SHP77 treated with DMSO at 0.1 percent for 48 hours (cell line): ENCODE measurements around the gene TMUB2.
"Not testable (repeated sequence)": the region's sequence is repeated elsewhere in the genome, so short reads cannot be mapped to it uniquely, and the experiment has no call there.

ENCODE experiments used
- DNase-seq: peaks from one replicate; lab custom pipeline; 2025; lab: John Stamatoyannopoulos, UW

The TMUB2 gene

DNA sequence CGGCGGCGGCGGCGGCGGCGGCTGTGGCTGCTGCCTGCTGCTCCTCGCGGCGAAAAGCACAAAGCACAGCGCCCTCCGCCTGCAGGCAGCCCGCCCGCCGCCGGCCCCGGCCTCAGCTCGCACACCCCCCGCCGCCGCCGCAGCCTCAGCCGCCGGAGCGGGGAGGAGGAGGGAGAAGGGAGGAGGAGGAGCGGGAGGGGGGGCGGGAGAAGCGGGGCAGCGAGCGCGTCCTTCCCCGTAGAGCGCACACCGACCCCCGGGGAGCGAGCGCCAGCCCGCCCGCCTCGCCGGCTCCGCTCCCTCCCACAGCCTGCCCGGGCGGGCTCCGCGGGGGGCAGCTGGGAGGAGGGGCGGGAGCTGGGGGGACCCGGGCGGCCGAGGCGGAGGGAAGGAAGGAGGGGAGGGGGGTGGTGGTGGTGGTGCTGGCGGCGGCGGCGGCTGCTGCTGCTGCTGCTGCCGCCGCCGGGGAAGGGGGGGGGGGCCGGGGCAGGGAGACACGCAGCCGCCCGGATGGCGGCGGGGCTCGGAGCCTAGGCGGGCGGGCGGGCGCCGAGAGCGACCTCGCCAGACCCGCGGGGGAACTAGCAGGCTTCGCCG is 32.9 kb downstream of the TMUB2 start, which contains the start of gene UBTF:
Gene UBTF (minus strand): TSS at position 60 of the 597 bp plus-strand sequence. CDS start 1,446 bp downstream, outside the sequence.
- DNase-seq: no peak

GRCh38 chr17:44220213-44221083 is 33.7 kb downstream of the TMUB2 start:
- DNase-seq: no peak

DNA sequence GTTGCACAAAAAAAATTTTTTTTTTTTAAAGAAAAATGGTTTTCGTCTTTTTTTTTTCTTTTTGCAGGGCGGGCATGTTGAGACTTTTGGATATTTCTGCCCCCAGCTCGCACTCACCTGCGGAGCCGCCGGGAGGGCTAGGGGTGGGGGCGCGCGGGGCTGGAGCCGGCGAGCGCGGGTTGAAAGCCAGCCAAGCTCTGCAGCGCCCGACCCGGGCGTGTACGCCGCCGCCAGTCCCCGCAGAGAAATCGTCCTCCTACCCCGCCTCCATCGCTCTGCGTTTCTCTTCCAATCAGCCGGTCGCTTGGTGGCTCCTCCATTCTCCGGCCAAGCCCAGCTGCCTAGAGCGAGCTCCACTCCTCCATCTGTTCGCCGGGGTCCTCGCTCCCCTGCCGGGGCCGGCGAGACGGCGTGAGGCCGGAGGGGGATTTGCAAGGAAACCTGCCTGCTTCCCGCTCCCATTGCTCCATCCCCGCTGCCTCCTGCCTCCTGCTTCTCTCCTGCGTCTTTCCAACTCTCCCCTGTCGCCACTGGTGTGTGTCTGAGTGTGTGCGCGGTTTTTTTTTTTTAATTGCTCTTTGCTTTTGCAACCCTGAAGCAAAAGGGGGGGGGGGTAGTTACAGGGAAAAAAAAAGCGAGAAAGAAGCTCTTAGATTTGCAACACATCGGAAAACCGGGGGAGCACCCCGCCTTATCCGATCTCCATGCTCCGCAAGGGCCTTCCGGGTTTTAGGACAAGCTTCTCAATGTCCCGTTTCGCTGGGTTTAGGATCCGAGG is 34.5 kb downstream of the TMUB2 start:
- DNase-seq: peak; percentile 30

- DNase-seq: no peak
Measured at GRCh38 chr17:44221862-44222111, 35.0 kb downstream of the TMUB2 start.

DNA sequence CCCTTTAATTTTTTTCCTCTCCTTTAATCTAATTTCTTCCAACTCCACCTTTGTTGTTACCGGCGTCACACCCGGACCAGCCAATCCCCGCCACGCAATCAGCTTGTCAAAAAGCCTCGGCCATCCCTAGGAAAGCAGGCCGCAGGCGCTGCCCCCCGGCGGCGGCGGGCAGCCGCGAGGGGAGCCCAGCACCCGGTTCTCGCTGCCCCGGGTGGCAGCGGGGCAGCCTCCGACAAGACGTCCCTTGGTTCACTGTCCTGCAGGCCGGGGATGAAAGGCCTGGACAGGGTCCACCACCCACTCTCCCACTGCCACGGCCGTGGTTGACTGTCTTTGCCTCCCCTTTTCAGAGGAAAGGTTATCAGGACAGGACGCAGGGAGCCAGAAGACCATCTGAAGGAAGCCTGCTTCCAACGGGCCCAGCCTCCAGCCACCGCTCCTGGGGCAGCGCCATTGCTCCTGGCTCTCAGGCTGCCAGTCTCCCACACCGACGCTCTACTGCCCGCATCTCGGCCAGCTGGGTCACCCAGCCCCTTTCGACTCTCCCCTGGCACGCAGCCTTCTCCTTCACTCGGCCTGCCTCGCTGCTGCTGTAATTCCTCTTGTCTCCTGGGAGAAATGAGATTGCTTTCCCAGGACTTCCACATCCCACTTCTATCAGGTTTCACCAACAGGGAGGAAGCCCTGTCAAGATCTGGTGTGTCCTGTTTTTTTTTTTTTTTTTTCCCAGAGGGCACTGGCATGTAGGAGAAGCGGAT is 35.5 kb downstream of the TMUB2 start:
- DNase-seq: peak; percentile 51

DNA sequence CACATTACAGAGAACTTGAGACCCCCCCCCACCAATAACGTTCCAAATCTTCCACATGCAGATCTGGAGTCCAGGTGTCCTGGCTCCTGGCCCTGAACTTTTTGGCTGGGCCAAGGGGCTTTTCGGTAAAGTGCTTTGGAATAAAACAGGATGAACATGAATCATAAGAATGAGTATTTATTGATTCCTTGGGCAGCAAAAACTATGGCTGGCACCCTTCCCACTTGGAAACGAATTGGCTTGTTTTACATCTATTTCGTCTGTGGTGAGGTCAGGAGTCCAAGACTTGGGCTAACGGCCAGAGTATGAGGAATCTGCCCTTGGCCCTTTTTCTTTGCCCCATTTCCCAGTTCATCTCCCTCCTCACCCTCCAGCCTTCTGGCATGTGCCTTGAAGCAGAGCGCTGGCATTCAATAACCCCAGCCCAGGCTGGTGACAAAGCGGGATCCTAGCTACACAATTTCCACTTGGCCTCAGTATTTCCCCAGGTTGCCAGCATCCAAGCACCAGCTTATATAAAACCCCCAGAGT is 36.8 kb downstream of the TMUB2 start:
- no peak for DNase-seq

DNA sequence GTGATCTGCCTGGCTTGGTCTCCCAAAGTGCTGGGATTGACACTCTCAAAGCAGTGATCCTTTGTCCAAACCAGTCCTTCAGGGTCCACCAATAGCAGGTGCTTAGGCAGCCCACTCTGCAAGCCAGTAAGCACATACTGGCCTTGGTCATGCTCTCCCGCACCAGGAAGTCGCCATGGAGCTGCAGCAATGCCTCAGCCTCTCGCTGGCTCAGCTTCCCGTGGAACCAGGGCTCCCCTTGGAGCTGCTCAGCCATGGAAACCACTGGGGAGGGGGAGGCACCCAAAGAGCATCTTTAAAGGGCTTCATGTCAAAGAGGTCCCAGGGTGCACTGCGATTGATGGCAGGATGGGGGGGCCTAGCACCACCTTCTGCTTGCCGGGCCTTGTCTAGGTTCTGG is 42.3 kb downstream of the TMUB2 start:
- DNase-seq: no peak

- DNase-seq: no peak
Measured at GRCh38 chr17:44230140-44230539, 43.4 kb downstream of the TMUB2 start.

DNA sequence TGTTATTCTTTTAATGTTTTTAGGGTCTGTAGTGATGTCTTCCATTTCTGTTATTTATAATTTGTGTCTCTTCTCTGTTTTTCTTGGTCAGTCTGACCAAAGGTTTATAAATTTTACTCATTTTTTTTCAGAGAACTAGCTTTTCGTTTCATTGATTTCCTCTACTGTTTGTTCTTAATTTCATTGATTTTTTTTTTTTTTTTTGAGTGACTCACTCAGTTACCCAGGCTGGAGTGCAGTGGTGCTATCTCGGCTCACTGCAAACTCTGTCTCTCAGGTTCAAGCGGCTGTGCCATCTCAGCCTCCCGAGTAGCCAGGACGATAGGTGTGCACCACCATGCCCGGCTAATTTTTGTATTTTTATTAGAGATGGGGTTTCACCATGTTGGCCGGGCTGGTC is 45.3 kb downstream of the TMUB2 start:
- no peak for DNase-seq

DNA sequence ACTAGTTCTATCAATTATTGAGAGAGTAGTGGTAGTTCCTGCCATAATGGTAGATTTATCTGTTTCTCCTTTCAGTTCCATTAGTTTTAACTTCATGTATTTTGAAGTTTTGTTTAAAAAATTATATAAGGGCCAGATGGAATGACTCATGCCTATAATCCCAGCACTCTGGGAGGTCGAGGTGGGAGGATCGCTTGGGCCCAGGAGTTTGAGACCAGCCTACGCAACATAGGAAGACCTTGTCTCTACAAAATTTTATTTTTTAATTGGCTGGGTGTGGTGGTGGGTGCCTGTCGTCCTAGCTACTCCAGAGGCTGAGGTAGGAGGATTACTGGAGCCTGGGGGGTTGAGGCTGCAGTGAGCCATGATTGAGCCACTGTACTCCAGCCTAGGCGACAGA is 46.8 kb downstream of the TMUB2 start:
- no peak for DNase-seq

GRCh38 chr17:44235583-44235936 is 48.8 kb downstream of the TMUB2 start:
- no peak for DNase-seq

GRCh38 chr17:44236444-44236991 is 49.7 kb downstream of the TMUB2 start:
- no peak for DNase-seq

- not testable (repeated sequence) for DNase-seq
Measured at GRCh38 chr17:44237886-44238285, 51.1 kb downstream of the TMUB2 start.

- DNase-seq: no peak
Measured at GRCh38 chr17:44241106-44241624, 54.4 kb downstream of the TMUB2 start.
